Measurements from ENCODE around the gene EVI2B.
"Not testable (repeated sequence)": the region's sequence is repeated elsewhere in the genome, so short reads cannot be mapped to it uniquely, and the experiment has no call there.

DNA sequence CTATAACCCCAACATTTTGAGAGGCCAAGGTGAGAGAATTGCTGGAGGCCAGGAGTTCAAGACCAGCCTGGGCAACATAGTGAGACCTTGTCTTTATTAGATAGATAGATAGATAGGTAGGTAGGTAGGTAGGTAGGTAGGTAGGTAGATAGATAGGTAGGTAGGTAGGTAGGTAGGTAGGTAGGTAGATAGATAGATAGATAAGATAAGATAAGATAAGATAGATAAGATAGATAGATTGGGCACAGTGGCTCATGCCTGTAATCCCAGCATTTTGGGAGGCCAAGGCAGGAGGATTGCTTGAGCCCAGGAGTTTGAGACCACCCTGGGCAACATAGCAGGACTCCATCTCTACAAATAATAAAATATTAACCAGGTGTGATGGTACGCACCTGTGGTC lies 50.9 kb downstream of the EVI2B start:
- not testable (repeated sequence) for TF ChIP-seq EZH2 (IDR thresholded peaks at IDR 0.05; ENCODE audit: insufficient read depth, poor library complexity, severe bottlenecking); EZH2phosphoT487 (IDR thresholded peaks at IDR 0.05; ENCODE audit: insufficient read depth, low read depth)

Data from GM23248 (cell line).